CD4-positive, alpha-beta T cell treated with Interleukin-4 for 4 hours (primary cell): ENCODE measurements around the gene MTA3.

ENCODE experiments used
- DNase-seq: peaks from one replicate; pipeline ENCODE4 v3.0.0-alpha.2; 2020

MTA3 gene

GRCh38 chr2:42791606-42792005 lies 223.2 kb downstream of the MTA3 start:
- DNase-seq, result no peak

GRCh38 chr2:42792087-42792582 lies 223.7 kb downstream of the MTA3 start:
- DNase-seq, result no peak

DNA sequence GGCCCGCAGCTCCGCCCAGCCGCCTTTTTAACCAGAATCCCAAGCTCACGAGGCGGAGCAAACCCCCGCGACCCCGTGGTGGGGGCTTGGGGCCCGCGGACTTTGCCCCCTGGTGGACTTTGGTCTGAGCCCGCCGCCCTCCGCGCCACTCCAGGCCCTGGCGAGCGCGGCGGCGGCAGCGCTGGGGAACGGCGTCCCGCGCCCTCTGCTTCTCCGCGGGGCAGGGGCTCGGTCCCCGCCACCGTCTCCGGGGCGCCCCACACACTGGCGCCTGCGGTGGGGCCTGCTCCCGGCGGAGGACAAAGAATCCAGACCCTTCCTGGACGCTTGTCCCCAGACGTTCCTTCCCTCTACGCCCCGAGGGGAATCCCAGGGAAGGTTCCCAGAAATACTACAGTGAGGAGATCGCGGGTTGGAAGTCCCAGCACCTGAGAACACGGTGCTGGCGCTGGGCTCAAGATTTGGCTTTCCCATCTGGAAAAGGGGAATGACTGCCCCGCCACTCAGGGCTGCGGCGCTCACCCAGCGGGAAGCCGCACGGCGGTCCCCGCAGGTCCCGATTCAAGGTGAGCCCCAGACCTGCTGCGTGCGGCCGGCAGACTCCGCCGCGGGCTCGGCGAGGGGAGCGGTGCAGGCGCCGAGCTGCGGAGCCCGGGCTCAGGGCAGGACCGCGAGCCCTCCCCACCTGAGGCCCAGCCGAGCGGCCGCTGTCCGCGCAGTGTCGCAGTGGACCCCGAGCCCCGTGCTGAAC lies 224.3 kb downstream of the MTA3 start, which contains the start of gene HAAO:
TSS of gene HAAO (minus strand) at position 1 of the 751 bp plus-strand sequence. CDS start 47 bp downstream, outside the sequence.
- no peak for DNase-seq

DNA sequence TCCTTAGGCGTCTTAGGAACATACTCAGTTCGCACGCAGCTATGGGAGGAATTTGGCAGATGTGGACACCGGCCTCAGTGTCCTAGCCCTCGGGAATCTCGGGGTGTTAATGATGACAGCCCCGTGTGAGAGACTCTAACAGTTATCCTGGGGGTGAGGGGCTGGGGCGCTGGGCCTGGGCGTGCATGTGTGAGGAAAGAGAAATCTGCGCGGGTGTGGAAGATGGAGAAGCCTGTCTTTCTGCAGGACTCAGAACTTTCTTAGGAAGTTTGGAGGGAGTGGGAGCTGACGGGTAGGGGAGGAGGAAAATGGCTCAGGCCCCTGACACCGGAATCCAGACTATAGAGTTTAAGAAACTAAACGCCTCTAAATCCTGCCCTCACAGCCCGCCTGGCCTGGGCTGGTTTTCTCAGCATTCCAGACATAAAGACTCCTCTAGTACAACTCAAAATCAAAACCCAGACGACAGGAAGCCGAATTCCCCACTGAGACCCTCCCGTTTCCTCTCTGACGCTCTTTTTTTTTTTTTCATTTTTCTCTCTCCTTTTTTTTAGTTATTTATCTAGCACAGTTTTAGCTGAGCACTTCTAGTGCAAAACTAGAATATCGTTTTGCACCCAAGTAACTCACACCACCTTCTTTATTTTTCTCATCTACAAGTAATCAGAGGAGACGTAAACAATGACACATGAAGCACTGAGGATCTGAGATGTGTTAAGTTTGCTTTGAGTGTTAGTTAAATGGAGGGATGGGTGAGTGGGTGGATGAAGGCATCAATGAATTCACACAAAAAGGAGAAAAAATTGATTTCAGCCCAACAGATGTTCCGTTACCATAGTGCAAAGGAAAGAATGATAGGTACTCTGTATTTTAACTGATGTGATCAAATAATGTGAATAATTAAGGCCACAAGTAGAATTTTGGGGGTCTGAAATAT lies 225.2 kb downstream of the MTA3 start:
- no peak for DNase-seq

GRCh38 chr2:42794271-42795046 lies 226.0 kb downstream of the MTA3 start:
- no peak for DNase-seq

GRCh38 chr2:42795275-42795674 lies 226.8 kb downstream of the MTA3 start:
- no peak for DNase-seq

DNA sequence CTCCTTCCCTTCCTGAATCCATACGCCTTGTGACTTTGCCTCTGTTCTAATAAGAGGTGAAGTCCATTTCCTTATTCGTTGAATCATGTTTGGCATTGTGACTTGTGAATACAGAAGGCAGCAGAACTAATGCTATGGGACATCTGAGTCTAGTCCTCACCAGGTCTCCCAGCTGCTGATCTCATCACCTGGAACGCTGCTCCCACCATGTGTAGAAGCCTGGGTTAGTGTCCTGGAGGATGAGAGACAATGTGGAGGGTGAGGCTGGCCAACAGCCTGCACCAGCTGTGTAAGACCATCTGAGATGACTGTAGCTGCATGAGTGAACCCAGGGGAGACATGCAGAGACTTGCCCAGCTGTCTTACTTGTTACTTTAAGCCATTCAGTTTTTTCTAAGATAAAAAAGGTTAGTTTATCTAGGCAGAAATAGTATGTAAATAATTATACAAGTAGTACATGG lies 227.4 kb downstream of the MTA3 start:
- DNase-seq, result no peak

DNA sequence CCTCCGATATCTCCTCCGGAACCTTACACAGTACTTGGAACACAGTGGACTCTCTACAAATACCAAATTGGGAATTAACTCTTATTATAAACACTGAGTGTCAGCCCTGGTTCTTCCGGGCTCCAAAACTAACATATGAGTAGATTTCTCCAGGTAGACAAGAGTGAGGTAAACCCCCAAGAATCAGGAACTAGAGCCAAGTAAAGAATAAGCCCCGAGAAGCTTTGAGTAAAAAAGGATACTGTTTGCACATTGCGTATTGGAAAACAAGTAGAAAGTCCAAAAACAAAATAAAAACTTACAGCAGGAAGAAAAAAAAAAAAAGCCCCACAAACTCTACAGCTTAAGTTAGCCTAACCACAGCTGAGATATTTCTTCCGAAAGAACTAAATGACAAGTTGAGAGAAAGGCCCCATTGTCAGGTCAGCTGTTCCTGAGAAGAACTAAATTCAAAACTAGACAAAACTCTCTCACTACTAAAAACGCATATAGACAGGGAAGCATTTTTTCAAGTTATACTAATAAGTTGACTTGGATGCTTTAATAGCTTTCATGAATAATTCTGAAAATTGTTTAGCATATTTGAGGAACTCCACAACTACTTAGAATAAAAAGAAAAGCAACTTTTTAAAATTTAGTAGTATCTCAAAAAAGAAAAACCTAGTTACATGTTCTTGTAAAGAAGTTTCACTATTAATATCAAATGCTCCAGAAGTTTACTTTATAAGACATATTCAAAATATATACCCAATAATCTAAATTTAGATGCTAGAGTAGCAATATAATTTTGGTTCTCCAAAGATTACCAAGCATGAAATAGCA lies 228.2 kb downstream of the MTA3 start:
- DNase-seq, result no peak

GRCh38 chr2:42797281-42797680 lies 228.8 kb downstream of the MTA3 start:
- no peak for DNase-seq

- DNase-seq, result no peak
These were observed 231.4 kb downstream of the MTA3 start for GRCh38 chr2:42799881-42800280.

- no peak for DNase-seq
These were observed 232.1 kb downstream of the MTA3 start for GRCh38 chr2:42800461-42800962.

- DNase-seq, result no peak
These were observed 232.5 kb downstream of the MTA3 start for GRCh38 chr2:42800981-42801380.

GRCh38 chr2:42801381-42801780 lies 232.9 kb downstream of the MTA3 start:
- no peak for DNase-seq

- DNase-seq, result no peak
These were observed 233.7 kb downstream of the MTA3 start for GRCh38 chr2:42802150-42802549.

- DNase-seq, result no peak
These were observed 235.9 kb downstream of the MTA3 start for GRCh38 chr2:42804338-42804737.

- DNase-seq, result no peak
These were observed 236.5 kb downstream of the MTA3 start for GRCh38 chr2:42804891-42805290.
